ENCODE results near the gene TMEM231. TPM values are rescaled to one million over a fixed set of nuclear protein-coding genes. Genes with fewer than 3 reads are reported as not detected.

TMEM231 gene
- total RNA-seq, 4 donors from 2014 or later = 2.9 to 6.2 (median 4.7) TPM

DNA sequence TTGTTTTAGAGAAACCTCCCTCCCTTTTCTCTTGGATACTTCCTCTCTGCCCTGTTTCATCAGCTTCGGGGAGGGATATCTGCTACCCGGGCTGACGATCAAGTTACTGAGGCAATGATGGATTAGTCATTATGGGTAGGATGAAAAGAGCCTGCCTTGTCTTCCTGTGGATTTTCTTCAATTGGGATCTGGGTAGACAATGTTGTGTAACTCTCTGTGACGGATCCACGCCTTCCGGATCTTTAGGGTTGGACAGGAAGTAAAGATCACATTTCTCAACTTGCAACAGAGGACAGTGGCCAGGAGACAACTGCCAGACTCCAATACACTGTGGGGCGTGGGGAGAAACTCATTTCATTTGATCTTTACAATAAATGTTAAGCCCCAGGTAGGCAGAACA, 49.5 kb downstream of the TMEM231 start:
- TF ChIP-seq, protein P1, sequence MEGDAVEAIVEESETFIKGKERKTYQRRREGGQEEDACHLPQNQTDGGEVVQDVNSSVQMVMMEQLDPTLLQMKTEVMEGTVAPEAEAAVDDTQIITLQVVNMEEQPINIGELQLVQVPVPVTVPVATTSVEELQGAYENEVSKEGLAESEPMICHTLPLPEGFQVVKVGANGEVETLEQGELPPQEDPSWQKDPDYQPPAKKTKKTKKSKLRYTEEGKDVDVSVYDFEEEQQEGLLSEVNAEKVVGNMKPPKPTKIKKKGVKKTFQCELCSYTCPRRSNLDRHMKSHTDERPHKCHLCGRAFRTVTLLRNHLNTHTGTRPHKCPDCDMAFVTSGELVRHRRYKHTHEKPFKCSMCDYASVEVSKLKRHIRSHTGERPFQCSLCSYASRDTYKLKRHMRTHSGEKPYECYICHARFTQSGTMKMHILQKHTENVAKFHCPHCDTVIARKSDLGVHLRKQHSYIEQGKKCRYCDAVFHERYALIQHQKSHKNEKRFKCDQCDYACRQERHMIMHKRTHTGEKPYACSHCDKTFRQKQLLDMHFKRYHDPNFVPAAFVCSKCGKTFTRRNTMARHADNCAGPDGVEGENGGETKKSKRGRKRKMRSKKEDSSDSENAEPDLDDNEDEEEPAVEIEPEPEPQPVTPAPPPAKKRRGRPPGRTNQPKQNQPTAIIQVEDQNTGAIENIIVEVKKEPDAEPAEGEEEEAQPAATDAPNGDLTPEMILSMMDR (IDR thresholded peaks at IDR 0.05; ENCODE audit: low read depth) = no peak

DNA sequence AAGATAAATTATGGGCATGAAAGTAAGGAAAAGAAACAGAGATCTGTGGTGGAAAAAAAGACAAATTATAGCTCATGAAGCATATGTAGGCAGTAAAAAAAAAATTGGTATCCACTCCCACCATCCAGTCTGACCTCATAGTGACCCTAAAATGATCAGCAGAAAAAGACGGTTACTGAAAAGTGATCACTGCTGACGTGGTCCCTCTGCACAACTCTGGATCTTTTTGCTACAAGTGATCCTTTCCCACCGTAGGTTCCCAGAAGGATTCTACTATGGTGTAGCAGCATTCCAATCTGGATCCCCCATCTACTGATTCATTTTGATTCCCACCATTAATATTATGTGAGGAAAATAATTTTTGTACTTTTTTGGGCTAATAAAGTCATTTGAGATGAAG, 49.9 kb downstream of the TMEM231 start:
- TF ChIP-seq, protein P1 (IDR thresholded peaks at IDR 0.05; ENCODE audit: low read depth) = no peak

DNA sequence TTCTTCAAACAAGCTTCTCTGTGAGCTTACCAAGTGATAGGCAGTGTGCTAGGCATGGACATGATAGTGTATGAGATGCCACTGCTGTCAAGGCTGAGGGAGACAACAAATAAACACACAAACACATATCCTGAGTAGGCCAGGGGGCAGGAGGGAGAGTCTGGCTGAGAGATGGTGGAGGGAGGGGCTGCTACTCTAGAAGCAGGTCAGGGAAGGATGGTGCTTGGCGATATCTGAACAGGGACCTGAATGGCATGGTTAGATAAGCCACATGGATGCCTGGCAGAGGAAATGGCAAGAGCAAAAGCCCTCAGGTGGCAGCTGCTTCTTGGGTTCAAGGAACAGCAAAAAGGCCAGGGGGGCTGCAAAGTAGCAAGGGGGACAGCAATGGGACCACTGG, 52.3 kb downstream of the TMEM231 start:
- TF ChIP-seq, protein P1 (IDR thresholded peaks at IDR 0.05; ENCODE audit: low read depth) = no peak

DNA sequence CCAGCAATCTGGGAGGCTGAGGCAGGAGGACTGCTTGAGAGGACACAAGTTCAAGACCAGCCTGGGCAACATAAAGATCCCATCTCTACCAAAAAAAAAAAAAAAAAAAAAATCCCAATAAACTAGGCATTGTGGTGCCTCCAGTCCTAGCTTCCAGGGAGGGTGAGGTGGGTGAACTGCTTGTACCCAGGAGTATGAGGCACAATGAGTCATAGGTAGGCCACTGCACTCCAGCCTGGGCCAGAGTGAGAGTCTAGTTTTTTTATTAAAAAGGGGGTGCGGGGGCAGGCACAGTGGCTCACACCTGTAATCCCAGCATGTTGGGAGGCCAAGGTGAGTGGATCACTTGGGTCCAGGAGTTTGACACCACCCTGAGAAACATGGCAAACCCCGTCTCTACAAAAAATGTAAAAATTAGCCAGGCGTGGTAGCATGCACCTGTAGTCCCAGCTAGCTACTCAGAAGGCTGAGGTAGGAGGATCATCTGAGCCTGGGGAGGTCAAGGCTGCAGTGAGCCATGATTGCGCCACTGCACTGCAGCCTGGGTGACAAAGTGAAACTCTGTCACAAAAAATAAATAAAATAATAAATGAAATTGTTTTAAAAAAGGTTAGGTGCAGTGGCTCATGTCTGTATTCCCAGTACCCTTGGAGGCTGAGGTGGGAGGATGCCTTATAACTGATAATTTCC, 53.0 kb downstream of the TMEM231 start:
- TF ChIP-seq, protein P1 (IDR thresholded peaks at IDR 0.05; ENCODE audit: low read depth) = no peak

DNA sequence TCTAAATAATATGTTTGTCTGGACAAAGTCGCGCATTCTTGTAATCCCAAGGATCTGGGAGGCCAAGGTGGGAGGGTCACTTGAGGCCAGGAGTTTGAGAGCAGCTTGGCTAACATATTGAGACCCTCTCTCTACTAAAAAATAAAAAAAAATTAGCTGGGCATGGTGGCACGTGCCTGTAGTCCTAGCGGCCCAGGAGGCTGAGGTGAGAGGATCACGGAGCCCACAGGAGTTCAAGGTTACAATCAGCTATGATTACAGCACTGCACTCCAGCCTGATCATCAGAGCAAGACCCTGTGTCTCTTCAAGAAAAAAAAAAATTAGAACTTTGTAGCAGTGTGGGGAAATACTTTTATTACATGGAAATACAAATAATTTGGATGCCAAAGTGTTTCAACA, 54.7 kb downstream of the TMEM231 start:
- TF ChIP-seq, protein P1 (IDR thresholded peaks at IDR 0.05; ENCODE audit: low read depth) = no peak

DNA sequence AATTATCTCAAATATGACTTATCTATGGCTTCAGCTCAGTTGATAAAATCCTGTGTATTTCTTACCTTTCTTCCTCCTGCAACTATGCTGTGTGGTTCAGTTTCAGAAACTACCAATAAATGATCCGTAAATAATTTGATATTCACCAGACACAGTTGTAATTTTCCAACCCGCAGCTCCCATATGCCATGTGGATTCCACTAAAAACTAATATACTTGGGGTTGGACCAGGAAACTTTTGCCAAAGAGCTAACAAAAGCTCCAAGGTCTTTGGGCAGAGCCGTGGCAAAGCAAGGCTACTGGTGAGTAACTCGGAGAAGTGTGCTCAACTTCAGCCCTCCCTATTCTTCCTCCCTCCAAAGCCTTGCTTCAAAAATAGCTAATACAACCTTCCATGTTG, 58.5 kb downstream of the TMEM231 start:
- TF ChIP-seq, protein P1 (IDR thresholded peaks at IDR 0.05; ENCODE audit: low read depth) = no peak

DNA sequence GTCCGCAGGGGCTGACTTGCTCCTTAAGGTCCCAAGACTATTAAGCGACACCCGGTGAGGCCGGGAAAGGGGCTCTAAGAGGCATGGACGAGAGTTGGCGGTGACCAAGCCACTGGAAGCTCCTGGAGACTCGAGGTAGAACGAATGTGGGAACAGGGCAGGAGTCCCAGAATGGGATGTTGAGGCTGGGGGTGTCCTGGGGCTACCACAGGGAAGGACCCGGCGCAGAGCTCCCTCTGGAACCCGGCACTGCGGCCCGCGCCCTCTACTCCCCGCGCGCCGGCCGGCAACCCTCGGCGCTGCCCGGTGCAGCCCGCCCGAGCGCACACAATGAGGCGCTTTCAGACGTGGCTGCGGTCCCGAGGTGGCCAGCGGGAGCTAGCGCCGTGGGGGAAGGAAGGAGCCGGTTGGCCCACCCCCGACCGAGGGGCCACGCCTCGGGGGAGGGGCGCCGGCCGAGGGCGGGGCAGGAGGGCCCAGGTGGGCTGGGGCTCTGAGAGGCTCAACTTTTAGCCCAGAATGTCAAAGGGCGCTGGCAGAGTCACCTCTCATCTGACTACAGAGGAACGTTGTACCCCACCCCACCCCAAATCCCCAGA, 60.9 kb downstream of the TMEM231 start, which contains the start of gene CHST6:
CHST6 (minus strand) TSS at position 366 of the 599 bp plus-strand sequence. CDS start 15,613 bp downstream, outside the sequence.
- TF ChIP-seq, protein P1 (IDR thresholded peaks at IDR 0.05; ENCODE audit: low read depth) = no peak

All from subcutaneous adipose tissue (tissue), 4 donors.